Pulmonary artery endothelial cell (primary cell): ENCODE results near the gene MAJIN. TPM values are rescaled to one million over a fixed set of nuclear protein-coding genes. Genes with fewer than 3 reads are reported as not detected.
"Not testable (repeated sequence)": the region's sequence is repeated elsewhere in the genome, so short reads cannot be mapped to it uniquely, and the experiment has no call there.

Experiments used
- DNase-seq: peaks from one replicate; pipeline ENCODE4 v3.0.0-alpha.2; 2011; ENCODE audit warnings: low read depth, low spot score
- total RNA-seq: library from RNA; depleted of rRNA; stranded (reverse); fragments of >200 nt; gene quantifications from 2 replicates; pipeline ENCODE4 v1.2.3, GENCODE V29; 2014

The MAJIN gene
- total RNA-seq, 1 donor from 2014 or later: not detected

DNA sequence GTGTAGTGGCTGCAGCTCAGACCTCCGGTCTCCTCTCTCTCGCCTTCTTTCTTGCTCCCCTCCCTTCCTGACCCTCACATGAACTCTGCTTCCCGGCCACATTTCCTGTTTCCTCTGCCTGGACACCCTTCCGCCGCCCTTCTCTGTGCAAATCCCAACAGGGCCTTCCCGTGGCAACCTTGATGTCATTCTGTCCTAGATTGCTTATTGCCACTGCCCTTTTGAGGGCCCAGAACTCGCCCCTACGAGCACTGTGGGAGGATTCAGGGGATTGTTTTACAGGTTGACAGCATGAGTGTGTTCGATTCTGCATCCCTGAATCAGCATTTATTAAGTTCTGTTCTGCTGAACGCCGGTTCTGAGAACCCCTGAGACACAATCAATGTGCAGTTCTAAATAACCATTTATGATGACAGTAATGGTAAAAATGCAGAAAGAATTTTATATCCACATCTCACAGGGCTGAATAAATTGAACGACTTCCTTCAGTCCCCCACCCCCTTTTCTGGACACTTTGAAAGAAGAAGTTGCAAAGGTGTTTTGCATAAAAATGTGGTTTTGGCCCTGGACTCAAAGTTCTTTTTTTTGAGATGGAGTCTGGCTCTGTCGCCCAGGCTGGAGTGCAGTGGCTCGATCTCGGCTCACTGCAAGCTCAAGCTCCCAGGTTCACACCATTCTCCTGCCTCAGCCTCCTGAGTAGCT is 18.5 kb upstream of the MAJIN start:
- DNase-seq: no peak

GRCh38 chr11:64989416-64989815 is 17.5 kb upstream of the MAJIN start:
- no peak for DNase-seq

- no peak for DNase-seq
Observed at GRCh38 chr11:64987998-64988854, 16.3 kb upstream of the MAJIN start.

GRCh38 chr11:64983339-64983738 is 11.4 kb upstream of the MAJIN start:
- DNase-seq: not testable (repeated sequence)

DNA sequence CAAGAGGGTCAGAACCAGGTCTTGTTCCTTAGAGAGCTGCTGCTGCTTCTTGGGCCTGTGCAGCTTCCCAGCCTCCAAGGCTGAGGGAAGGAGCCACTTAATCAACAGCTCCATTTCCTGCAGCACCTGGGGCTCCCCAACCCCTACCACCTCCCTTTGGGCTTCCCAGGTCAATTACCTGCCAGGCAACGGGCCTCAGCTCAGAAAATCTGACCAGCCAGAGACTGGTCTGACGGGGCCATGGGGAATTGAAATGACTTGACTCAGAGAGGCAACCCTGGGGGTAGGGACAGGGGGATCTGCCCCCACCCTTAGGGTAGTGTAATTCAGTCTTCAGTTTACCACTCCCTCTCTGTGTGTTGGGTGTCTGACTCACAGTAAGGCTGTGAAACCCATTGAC is 4.7 kb upstream of the MAJIN start:
- no peak for DNase-seq

GRCh38 chr11:64974124-64974523 is 2.2 kb upstream of the MAJIN start:
- no peak for DNase-seq

DNA sequence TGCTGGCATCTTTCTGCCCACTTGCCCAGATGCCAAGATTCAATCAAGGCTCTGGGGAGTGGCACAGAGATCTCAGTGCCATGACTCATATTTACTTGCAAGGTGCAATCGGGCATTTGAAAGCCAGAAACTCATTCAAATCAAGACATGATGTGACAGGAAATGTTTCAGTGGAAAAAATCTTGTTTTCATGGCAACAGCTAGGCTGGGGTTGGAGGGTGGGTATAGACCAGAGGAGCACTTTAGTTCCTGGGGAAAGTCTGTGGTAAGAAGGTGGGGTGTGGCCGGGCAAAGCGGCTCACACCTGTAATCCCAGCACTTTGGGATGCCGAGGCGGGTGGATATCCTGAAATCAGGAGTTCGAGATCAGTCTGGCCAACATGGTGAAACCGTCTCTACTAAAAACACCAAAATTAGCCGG is 1.2 kb downstream of the MAJIN start:
- no peak for DNase-seq

- DNase-seq: no peak
Observed at GRCh38 chr11:64969209-64969608, 2.7 kb downstream of the MAJIN start.

- DNase-seq: no peak
Observed at GRCh38 chr11:64967375-64967774, 4.5 kb downstream of the MAJIN start.

GRCh38 chr11:64963072-64963631 is 8.8 kb downstream of the MAJIN start:
- DNase-seq: no peak

DNA sequence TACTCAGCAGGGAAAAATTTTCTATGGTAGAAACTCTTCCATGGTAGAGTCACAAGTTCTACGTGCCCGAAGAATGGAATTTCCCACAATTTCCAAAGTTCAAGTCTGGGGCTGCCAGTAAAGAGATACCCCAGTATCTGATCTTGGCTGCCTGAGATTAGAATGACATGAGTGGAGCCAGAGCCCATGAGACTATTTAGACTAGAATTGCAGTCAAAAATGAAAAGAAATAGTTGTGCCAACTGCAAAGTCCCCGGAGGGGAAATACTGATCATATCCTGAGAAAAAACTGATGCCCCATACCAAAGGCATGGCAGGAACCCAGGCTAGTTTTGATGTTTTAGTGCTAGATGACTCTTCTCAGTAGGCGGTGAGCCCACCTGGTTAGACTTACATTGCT is 11.2 kb downstream of the MAJIN start:
- DNase-seq: no peak

DNA sequence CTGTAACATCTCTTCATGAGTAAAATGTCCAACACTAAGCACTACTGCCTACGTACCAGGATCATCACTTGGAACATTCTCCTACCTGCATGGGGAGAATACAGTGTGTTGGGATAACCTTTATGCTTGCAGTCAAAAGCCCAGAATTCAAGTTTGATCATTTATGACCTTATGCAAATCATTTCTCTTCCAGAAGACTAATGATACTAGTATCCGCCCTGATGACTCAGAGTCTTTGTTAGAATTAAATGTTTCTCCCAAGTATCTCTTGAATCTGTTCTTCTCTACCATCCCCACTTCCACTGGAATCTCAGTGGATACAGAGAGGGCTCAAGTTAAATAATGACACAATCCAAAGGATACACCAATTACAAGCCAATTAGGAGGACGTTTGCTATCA is 12.4 kb downstream of the MAJIN start:
- DNase-seq: no peak

GRCh38 chr11:64954201-64954600 is 17.7 kb downstream of the MAJIN start:
- no peak for DNase-seq

DNA sequence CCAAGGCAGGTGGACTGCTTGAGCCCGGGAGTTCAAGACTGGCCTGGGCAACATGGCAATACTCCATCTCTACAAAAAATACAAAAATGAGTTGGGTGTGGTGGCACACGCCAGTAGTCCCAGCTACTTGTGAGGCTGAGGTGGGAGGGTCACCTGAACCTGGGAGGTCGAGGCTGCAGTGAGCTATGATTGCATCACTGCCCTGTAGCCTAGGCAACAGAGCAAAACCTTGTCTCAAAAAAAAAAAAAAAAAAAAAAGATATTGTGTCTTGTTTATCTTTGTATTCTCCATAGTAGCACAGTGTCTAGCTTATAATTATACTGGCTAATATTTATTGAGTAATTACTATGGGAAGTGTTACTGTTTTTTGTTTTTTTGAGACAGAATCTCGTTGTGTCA is 20.4 kb downstream of the MAJIN start:
- no peak for DNase-seq

GRCh38 chr11:64947208-64947814 is 24.6 kb downstream of the MAJIN start:
- no peak for DNase-seq

GRCh38 chr11:64936539-64936938 is 35.4 kb downstream of the MAJIN start:
- no peak for DNase-seq

DNA sequence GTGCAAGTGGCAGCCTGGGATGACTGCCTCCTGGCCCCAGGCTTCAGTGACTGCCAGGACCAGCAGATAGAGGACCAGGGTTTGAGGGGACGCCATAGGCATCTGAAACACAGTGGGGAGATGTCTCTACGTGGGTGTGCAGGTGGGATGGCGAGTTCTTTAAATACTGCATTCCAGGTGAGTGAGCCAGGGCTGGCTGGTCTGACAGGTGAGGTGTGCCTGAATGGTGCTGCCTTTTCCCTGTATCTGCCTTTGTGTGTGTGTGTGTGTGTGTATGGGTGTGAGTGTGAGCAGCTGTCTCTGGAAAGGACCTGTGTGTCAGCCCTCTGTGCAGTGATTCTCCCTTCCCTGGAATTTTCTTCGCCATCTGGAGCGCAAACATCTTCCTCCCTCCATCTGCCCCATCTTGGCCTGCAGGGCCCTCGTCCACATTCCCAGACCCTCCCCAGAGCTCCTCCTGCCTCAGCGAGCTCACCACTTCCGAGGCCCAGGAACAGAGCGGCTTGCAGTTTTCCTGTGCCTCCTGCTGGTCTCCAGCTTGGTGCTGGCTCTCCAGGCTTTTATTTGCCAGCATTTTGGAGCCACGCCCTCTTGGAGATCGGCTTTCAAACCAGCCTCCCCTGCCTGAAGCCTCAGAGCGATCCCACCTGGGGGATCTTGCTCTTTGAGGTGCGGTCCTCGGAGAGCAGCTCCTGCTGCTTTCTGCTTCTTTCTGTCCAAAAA is 36.4 kb downstream of the MAJIN start, which contains the start of gene GPHA2:
TSS of gene GPHA2 (minus strand) at position 535 of the 723 bp plus-strand sequence. CDS start at position 102, 433 bp downstream.
- no peak for DNase-seq

DNA sequence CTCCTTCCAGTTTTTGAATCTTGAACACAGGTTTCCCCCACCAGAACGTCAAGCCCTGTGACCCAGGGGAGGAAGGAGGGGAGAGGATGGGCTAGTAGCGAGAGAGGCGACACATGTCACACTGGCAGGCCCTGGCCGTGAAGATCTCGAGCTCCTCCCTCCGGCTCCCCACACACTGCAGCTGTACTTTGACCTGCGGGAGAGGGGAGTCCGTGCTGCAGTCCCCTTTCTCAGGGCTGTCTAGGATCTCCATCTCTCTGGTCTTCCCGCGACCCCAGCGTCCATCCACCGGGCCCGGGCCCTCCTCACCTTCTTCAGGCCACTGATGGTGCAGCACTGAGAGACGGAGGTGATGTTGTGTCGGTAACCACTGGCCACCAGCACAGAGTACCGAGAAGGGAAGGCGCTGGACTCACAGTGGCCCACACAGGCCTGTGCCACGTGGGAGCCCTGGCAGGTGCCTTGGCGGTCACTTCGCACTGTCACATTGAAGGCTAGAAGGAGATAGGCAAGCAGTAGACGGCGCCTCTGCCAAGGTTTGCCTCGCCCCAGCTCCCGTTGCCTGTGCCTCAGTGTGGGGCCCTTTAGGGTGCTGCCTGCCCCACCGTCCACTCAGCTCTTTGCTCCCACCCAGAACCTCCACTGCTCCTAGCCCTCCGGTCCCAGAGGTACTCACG is 37.1 kb downstream of the MAJIN start:
- no peak for DNase-seq

GRCh38 chr11:64933935-64934681 is 37.8 kb downstream of the MAJIN start:
- no peak for DNase-seq
